ENCODE measurements around the gene ASTN2.

DNA sequence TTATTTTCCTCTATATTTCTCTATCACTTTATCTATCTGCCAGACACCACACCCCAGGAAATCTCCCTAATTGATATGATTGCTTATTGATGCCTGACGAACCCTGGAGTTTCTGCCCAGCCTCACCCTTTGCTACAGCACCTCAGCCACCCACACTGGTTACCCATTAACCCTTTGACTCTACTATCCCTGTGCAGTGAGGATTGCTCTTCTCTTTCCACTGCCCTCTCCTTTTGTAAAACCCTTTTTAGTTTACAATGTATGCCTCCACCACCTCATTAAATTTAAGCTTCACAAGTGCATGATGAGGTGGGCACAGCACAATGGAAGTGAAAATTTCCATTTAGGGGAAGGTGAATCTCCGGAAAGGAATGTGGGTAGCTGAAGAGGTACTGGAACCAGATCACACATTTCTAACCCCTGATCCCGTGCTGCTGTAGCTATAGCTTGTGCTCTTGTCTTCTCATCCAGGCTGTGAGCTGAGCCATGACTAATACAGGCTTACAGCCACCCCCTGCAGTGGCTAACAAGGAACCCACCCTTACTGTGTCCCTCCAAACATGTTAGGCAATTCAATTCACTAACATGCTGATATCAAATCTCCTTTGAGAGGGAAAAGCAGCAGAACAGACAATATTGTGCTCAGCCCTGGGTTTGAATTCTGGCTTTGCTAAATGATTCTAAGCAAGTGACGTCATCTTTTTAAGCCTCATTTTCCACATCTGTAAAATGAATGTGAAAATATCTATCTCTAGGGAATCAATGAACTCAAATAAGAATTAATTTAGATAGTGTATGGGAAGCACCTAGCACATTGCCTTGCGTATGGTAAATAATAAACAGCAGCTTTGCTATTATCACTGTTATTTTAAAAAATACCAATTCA lies 914.6 kb downstream of the ASTN2 start:
- no peak for TF ChIP-seq YY1 (IDR thresholded peaks at IDR 0.05; ENCODE audit: insufficient read depth, insufficient read length)
- no peak for TF ChIP-seq SUZ12 (IDR thresholded peaks at IDR 0.05; ENCODE audit: extremely low read depth, insufficient read depth, insufficient read length)
- TF ChIP-seq ZNF274 (IDR thresholded peaks at IDR 0.05; ENCODE audit: low read depth, low read length) = no peak

Measured in NT2/D1 (cell line).